ENCODE measurements around the gene MSI2.

DNA sequence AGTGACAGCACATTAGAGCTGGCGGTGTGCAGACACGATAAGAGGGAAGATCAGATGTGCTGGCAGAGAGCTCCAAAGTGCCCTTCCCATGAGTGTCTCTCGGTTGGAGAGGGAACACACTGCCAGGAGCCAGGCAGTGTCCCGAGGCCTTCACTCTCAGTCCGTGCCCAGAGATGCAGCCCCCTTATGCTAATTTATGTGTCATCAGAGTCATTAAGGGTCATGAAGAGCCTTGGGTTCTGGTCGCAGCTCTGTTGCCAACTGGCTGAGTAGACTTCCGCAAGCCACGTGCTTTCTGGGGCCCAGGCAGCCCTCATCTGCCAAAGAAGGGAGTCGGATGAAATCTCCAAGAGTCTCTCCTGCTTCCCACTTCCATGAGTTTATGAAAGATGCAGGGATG lies 232.5 kb downstream of the MSI2 start:
- TF ChIP-seq EZH2 (IDR thresholded peaks at IDR 0.05) (no peak), POLR2AphosphoS5 (IDR thresholded peaks at IDR 0.05; ENCODE audit: borderline replicate concordance, low read depth, low read length) (no peak)

All from SK-N-MC (cell line).